Measurements from ENCODE around the gene SMURF2.

Gene SMURF2

DNA sequence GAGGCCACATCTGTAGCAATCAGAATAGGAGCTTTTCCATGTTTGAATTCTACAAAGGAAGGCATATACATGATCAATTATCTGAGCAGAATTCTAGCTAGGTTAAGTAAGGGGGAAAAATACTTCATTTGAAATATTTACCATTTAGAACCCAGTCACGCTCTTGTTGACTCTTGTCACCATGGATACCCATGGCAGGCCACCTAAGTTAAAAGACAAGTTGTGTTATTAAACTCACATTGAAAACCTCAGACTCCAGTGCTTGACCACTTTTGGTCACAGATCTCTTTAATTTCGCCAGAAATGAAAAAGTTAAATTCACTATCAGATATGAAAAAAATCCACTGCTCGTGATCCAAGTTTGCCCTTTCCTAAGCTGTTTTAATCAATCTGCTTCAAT, 160.1 kb downstream of the SMURF2 start:
- peak in 2 of 3 donors; percentile 7 to 16 for DNase-seq

DNA sequence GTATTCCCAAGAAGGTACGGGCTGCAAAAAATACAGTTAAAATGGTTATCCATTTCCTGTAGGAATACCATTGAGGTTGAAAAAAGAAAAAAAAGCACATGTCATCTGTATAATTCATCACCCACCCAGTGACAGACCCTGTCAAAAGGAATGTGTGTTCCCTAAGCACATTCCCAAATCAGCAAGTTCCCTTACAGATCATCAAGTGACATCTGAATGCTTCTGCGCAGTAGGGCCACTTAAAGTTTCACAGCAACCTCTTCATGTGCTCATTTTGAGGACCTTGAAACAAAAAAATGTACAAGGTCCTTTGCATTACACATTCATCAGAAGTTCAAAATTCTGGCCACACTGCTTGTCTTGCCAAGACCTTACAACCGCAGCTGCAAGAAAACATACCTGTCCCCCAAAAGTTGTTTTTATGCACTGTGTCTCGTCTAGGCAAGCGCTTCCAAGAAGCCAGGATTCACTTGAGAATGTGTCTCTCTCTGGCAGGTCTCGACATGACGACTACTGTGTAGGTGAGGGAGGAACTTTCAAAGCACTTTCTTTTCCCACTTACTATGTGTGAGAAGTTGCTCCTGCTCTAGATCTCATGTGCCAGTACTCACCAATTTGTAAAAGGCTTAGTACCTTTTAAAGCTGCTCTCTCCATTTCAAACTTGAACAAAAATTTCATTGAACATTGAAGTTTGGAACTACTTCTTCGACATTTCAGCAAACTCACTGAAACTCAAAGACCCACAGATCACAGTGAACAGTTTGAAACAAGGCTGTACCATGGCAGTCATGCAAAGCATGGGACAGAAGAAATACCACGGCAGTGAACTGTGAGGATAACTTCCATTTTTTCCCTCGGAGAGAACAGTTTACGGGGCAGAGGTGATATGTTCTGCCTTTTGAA, 161.0 kb downstream of the SMURF2 start:
- DNase-seq = peak in 1 of 3 donors; percentile 15

DNA sequence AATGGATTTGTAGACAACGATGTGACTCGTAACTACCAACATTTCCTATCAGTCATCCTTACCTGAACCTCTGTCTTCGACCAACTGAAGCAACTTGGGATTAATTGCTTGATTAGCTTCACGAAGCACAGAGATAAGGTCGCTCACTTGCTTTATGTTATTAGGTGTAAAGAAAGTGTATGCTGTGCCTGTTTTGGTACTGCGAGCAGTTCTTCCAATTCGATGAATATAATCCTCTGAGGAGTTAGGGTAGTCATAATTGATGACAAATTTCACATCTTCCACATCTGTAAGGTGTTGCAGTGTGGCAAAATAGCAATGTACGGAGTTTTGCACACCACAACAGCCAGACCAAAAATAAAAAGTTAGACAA, 161.6 kb downstream of the SMURF2 start:
- no peak for DNase-seq

DNA sequence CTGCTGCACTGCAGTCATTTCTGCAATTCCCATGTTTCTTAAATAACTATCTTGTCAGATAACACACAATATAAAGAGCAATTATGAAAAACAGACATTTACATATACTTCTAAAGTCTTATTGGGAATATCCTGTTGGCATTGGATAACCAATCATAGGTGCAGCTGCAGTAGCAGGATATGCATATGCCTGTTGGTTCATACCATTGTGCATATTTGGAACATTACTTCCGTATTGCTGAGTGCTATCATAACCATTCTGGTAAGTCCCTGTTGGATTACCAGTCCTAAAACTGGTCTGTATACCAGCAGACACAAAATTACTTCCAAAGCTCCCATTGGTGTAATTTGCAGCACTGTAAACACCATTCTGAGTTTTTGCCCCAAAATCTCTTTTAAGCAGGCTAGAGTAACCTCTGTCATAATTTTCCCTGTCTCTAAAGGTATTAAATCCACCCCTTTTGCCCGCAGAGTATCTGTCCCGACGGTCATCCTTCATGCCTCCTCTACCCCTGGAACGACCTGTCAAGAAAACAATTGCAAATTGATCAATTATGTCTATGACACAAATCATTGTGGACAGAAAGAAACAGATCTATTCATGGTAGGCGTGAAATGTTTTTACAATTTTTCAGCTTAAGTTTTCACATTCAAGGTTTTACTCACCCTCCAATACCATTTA, 162.2 kb downstream of the SMURF2 start:
- peak in 1 of 3 donors; percentile 29 for DNase-seq

DNA sequence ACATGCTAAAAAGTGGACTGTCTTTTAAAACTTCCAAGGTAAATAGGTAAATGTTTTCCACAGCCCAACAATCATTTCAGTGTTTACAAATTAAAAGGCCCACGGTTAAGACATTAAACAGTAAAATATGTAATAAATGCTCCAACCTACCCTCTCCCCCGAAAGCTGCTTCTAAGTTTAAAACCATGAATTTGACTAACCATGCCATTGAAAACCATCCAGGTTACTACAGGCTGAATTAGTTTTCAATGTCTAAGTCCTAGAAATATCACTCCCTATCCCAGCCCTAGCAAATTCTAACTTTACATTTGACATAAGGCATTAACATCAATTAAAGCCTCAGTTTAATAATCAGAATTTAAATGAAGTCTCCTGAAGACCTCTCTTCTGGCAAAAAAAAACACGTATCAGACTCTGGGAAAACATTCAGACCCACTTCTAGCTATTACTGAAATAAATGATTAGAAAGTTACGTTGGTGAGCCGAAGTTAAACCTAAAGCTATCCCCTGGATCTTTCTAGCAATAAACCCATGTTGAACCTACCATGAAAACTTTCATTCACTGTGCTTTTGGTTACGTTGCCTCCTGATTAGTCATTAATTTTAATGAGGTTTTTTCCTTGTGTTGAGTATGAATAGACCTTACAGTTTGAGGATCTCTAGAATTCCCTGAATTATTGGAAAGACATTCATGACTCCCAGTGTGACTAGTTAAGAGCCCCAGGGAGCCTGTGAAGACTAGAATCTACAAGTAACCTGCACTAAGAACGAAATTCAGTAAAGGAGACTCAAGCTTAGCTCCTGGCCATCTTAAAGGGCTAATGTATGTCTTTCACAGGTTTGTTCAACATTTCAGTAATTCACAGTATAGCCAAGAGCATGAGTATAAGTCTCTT, 163.6 kb downstream of the SMURF2 start:
- peak in 1 of 3 donors; percentile 36 for DNase-seq

DNA sequence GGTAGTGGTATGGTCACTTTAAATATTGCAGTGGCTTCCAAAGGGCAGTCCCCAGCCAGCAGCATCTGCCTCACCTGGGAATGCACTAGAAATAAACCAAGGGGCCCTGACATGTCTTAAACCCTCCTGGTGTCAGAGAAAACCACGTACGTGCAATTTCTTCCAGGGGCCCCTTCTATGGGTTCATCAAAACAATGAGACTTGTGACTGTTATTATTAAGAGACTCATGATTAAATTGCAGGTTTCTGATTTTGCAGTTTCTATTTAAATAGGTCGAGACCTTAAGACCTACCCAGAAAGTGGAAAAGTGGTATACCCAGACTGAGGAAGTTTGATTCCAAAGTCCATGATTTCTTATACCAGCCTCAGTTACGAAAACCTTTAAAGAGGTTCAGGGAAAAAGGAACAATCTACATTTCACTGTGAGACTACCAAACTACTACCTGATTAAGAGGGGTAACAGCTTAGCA, 164.5 kb downstream of the SMURF2 start:
- peak in 1 of 3 donors; percentile 36 for DNase-seq

DNA sequence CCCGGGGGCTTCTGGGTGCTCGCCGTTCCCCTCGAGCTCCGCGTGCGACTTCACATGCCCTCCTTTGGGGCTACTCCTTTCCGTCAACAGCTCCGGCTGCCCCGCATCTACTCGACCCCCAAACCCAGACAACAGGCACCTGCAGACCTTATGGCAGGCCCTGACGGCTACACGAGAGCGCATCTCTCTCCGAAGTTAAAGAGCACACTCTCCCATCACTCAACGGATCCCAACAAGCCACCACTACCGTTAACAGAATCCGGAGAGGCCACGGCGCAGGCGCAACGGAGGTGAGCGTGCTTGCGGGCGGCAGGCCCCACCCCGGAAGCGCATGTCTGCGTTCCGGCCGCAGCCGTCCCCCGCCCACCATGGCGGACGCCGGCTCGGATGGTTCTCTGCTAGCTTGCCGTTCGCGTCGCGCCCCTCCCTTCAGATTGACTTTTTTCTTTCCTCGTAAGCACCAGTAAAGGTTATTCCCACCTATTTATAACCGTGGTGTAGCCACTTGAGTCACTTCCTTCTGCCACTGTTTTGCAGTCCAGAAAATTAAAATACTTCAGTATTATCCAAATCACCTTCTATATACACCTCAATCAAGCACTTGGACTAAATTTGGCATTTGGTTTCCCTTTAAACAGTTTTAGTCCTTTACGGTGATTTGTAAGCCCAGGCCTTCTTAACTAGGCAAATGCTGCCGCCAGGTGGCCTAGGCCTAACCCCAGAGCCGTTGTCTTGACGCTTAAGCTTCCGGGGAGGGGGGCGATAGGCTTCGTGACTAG, 165.1 kb downstream of the SMURF2 start, which contains the start of gene POLG2:
TSS of gene POLG2 (minus strand) at position 269 of the 779 bp plus-strand sequence. CDS start at position 183, 86 bp downstream.
- peak; percentile 94 to 97 (median 96) for DNase-seq

DNA sequence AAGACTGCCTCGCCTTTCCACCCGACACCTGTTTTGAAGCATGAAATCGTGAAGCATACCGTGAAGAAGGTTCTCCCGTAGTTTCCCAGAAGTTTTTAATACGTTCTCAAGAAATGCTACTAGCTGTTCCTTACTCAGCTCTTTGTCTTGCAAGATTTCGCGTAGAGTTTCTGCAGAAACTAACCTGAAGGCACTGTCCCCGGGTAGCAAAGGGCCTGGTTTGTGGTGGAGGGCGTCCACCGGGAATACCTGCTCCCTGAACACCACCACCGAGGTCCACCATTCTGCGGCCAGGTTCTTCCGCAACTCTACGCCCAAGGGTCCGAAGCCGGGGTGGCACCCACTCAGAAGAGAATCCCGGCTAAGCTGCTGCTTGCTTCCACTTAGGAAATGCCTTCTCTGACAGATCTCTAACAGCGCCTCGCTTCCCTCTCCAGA, 165.7 kb downstream of the SMURF2 start:
- peak; percentile 56 to 59 (median 58) for DNase-seq

Measured in suppressor macrophage treated with lipopolysaccharide for 1 hour (primary cell).